ENCODE measurements around the gene ATG7.
"Not testable (repeated sequence)": the region's sequence is repeated elsewhere in the genome, so short reads cannot be mapped to it uniquely, and the experiment has no call there.

The ATG7 gene

DNA sequence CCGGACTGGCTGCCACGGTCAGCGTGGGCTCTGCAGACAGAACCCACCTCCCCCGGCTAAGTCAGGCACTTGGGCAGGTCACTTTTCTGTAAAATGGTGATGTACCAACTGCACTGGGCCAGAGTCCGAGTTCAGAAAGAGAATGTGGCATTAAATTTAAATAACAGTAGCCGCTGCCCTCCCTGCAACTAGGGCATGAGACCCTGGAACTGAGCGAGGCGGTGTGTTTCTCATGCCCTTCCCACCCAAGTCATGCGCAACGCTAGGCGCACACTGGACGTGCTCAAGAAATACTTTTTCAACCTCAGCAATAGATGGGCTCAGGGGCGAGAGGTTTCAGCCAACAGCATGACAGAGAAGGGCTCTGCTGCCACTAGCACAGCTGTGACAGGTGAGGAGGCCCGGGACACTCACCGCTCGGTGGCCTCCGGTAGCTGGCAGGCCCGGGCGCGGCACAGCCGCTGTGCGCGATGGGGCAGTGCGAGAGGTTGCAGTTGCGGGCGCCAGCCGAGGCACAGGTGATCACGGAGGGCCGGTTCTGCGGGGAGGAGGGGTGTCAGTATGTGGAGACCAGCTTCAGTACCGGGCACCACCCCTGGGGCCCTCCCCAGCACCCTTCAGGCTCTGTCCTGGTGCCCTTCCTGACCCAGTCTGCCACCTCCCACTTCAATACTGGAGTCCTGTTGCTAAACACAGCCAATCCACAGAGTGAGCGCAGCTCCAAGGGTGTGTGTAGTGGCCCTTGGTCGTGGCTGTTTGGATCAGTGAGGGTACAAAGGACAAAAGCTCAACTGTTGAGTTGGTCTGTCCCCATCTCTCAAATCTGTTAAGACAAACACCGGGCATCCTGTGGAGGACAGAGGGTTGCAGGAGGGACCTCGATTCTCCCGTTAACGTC, 287.0 kb downstream of the ATG7 start:
- DNase-seq, result no peak

DNA sequence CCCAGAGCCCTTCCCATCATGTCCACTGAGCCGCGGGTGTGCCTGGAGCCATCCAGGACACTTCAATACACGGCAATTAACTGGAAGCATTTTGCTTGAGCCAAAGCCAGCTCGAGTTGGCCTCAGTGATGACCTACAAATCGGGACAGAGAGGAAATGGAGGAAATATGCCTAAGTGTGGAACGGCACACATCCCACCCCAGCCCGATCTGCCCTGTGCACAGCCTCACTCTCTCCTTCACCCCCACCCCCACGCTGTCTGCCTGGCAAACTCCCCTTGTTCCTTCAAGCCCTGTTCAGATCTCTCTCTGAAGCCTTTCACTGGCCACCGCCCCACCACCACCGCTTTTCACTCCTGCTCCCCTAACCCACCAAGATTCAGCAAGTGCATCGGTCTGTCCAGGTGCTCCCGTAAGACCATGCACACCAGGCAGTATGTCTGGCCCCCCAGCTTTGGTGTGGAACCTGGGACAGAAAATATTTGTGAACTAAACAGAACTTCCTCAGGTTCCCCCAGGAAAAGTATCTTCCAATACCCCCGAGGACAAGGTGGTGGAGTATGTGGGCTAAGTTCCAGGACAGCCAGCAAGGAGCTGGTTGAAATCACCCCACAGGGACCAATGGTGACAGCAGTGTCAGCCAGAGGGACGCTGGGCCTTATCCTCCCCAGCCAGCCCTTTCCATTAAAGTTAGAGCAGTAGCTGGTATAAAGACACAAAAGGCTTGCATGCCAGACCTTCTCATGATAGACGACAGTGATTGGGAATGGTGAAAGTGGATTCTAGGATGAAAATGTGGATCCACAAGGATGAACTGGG, 287.8 kb downstream of the ATG7 start:
- DNase-seq, result no peak

DNA sequence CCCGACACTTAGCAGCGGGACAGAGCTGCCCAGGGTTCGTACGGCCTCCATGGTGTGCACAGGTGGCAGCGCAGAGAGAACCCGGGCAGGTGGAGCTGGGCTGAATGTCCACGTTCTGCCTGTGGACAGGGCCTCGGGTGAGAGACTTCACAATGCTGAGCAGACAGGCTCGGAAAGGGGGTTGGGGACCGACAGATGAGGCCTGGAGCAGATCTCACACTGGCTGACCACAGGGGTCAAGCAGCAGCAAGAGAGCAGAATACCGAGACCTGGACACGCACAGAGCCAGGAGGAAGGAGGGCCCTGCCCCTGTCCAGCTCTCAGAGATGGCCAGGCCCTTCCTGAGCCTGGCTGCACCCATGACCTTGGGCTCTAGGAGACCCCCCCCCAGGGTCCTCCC, 288.5 kb downstream of the ATG7 start:
- DNase-seq, result no peak

DNA sequence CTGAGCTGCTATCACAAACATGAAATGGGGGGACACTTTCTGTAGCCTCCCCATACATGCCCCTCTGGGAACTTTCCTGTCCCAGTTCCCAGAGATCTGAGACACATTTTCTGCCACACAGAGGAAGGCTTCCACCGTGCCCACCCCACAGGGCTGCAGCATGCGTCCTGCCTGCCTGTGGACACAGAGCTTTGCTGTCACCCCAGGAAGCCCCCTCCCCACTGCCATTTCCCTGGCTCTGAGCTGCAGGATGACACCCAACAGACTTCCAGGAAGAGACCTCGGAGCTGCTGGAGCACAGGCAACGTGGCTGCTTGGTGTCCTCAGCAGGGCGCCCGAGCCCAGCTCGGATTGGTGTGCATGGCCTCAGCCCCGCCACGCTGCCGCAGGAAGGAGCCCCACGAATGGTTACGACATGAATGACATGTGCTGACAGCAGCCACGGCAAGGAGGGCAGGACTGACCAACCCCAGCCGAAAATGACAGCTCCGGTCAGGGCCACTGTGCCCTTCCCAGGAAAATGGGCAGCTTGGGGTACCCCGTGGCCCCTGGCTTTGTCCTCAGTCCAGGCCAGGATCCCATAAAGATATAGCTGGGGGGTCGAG, 290.2 kb downstream of the ATG7 start:
- DNase-seq, result no peak

DNA sequence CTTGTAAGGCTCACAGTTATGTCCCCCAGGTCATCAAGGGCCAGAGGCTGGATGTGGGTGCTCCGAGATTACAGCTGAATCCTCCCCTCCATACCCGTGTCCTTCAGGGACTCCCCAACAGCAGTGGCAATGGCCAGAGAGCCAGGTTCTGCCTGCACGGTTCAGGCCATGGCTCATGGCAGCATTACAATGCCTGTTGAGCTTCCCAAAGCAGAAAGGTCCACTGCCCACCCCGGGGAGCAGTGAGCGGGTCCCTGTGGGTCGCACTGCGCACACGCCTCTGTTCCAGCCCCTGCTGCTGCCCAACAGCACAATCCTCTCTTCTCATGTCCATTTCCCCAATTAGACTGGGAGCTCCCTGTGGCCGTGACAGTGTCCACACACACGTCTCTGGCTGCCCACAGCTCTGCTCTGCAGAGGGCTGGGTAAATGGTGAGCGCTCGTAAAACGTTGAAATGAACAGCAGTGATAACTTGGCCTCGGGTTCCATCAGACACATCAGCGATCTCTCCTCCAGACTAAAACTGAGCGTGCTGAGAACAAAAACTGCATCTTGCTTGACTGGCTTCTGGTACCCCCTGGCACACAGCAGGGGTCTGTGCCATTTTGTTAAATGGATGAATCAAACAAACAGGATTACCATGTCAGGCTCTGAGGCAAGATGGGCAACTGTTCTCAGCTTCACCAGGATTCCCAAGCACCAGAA, 291.1 kb downstream of the ATG7 start:
- no peak for DNase-seq

DNA sequence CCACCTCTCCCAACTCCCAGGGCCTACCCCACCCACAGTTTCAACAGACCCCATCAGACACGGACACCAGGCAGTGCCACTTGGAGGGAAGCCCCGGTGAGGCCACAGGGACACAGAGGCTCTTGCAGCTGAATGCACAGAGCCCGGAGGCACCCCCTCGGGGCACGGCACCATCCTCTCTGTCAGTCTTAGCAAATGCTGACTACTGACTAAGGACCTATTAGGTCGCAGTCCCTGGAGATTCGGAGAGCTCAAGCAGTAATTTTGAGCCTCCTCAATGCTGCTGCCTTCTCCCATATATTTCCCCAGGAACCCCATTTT, 291.6 kb downstream of the ATG7 start:
- no peak for DNase-seq

DNA sequence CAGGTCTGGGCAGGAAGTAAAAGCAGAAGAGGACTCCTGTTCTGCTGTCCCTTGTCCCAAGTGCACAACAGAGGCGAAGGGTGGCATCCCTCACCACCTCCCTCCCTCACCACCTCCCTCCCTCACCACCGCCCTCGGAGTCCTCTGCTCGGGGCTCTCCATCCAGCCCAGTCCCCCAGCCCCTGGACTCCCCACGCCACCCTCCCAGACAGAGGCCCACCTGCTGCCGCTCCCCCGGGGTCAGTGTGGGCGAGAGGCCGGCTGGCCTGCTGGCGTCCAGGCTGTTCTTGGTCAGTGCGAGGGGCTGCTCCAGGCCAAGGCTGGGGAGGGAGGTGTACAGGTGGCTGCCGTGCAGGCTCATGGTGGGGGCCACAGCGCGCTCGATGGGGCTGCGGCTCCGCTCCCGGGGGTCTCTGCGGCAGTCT, 292.4 kb downstream of the ATG7 start:
- DNase-seq, result no peak

DNA sequence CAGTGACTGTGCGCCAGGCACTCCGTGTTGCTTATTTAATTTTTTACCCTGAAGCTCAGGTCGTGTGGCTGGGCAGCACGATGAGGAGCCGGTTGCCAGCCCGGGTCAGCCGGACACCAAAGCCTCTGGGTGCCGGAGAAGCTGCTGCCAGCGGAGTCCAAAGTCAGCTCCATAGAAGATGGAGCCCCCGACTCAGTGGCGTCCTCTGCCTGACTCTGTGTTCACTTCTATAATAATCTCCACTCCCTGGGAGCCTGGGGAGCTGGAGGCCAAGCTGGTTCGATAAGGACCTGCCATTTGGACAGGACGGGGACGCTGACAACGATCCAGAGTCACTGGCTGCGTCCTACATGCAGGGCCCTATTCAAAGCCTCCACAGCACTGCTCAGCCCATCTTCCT, 292.9 kb downstream of the ATG7 start:
- no peak for DNase-seq

DNA sequence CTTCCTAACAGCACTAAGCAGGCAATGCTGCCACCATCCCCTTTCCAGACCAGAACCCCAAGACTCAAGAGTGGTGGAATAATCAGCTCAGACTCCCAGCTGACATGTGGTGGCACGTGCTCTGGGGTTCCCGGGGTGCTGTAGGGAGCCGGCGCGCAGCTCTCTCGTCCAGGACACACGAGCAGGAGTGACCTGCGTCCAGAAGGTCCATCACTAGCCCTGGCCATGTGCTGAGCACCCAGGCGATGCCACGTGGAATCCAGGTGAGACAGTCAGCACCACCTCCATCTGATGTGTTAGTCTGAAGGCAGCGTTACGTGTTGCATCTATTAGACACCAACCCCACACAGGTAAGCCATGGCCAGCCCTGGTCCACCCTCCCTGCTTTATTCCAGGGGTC, 293.3 kb downstream of the ATG7 start:
- no peak for DNase-seq

DNA sequence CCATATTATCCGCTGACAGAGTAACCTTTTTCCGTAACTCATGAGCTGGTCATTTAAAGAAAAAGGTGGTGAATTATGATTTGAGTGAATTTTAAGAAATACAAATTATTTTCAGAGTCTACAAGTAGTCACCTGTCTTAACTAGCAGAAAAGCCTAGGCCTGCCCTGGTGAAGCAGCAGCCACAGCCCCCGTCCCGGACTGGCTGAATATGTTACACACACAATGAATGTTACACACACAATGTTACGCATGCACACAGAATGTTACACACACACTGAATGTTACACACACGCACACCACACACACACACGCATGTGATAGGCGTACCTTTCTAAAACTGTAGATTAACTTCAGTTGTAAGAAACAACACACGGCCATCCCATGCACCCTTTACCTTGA, 293.7 kb downstream of the ATG7 start:
- no peak for DNase-seq

DNA sequence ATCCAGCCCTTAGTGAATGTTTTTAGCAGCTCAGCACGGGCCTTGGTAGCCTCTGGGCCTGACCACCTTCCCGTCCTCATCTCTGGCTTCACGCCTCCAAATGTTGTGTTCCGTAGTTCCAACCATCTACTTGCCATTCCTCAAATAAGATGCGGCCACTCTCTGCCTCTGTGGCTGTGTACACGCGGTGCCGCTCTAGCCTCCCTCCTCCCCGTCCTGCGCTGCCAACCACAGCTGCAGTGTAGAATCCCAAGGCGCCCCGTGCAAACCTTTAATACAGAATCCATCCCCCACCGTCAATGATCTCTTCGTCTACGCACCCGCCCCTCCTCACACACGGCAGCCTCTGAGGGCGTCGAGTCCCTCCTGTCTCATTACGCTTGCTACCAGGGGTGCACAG, 294.3 kb downstream of the ATG7 start:
- no peak for DNase-seq

DNA sequence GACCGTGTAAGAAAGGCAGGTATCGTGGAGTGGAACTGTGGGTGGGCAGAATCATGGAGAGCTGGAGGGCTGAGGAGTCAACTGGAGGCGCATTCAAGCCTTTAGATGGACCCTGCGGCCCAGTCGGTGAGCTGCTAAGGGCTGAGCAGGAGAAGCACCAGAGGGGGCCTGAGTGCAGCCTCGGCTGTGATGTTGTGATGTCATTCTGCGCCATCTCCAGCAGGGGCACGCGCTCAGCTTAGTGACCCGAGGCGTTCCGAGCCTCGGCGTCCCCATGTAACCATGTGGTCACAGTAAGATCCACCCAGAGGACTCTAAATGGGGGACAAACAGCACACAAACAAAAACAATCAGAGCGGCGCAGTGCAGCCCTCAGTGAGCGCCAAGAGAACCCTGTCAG, 294.7 kb downstream of the ATG7 start:
- no peak for DNase-seq

DNA sequence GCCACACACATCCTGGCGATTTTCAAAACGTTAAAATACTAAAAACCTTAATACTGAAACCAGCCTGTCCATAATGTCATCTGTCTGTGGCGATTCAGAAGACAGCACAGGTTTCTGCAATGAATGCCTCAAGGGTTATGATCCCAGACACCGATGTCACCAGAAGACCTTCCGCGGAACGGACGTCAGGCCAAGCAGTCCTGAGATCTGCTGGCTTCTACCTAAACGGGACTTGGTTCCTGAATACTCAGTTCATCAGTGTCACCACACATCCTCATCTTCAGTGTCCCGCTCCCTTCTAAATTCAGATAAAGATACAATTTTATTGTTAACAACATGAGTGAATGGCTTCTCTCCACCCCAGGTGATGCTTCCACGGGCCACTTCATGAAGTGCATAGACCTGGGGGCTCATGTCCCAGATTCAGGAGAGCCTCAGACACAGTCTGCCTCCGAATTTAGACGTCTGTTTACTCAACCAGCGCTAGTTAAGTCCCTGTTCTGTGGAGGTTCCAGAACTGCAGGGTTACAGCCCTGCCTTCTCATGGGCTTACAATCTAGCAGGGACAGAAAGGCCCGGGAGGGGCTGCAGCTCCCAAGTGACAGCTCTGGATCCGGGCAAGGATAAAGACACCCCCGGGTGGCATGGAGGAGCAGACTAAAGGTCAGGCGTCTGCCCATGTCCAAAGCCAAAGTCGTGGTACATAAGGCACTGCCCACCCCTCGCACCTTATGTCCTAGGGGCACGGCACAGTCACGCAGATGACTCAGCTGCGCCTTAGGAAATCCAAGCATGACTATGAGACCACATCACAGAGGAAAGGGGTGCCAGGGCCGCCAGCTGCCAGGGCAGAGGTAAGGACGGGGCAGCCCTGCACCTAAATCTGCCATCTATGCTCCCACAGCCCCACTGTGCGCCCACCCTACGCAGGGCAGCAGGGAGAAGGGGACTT, 295.6 kb downstream of the ATG7 start:
- no peak for DNase-seq

DNA sequence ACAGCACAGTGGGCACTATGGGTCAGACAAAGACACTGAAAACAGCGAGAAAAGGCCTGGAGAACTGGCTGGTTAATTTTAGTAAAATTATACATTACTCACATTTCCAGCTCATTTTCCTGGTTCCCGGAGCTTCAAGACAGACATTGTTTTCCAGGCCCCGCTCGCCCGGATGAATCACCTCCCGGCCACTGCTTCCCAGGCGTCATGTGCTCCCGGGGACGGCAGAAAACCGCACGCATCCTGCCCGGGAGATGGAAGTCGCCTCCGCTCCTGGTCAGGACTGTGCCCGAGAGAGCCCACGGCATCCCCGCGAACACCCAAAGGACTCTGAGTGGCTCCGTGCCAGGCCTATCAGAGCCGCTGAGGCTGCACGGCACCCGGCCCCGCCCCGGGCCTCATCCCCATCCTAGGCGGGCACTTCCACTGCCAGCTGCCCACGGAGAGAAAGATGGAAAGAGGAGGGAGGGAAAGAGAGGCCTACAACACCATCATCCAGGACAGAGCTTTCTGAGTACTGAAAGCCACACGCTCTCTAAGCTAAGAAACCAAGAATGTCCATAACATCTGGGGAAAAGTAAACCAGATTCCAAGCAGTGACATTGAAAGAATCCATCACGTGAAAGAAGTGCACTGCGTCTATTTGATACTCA, 296.4 kb downstream of the ATG7 start:
- no peak for DNase-seq

DNA sequence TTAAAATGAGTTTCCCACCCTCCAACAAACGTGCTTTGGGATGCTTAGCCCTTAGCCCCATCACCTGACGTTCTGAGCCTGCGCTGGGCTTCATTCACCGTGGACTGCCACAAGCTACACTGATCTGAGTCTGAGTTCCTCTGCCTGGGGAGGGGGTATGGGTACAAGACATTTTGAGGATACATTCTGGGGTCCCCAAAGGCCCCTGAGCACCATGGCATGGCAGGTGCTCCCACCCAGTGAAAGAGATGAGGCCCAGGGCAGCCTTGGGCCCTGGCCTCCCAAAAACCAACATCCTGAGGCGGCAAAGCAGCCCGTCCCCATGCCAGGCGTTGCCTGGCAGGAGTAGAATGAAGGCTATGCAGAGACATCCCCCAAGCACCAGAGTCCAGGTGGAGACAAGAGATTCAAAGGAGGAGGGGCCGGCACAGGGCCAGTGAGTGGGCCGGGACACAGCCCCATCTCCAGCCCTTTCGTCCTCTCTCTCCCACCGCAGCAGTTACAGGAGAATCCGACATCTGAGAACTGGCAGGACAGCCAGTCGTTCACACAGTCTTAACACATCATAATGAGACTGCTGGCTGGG, 297.1 kb downstream of the ATG7 start:
- no peak for DNase-seq

DNA sequence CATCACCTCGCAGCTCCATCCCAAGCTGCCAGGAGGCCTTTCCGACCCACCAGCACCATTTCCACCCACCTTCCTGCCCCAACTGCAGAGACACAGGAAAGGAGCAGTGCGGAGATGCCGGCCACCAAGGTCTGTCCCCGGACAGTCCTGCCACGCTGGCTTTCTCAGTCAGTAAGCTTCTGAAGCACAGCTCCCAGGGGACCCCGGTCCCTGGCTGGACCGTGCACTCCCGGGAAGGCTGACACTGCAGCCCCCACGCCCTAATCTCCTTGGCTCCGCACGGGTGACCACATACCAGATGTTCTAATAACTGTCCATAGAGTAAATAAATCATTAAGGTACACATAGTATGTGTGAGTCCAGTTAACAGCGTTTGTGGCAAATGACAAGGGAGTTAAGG, 298.1 kb downstream of the ATG7 start:
- DNase-seq, result no peak

DNA sequence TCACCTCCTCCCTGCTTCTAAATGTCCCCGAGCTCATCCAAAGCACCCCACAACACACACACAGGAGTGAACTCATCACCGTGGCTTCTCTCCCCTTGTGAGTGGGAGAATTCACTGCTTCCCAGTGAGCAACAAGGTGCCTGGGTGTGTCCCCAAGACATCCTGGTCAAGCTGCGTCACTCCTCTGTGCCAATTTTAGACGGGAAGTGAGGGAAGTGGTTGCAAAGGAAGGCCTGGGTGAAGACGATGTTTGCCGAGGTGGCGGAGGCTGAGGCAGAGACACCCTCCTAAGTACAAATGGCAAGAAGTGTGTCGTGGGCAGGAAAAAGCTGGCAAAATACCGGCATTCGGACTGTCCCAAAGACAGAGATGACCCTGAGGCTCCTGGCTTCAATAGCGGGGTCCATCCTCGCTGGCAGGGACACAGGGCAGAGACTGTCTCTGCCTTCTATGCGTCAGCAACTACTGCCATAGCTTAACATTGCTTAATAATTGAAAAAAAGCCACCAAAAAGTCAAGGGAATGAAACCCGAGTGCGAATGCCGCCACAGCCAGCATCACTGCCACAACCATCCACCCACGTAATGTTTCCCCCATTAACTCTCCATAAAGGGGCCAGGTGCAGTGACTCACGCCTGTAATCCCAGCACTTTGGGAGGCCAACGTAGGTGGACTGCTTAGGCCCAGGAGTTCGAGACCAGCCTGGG, 298.7 kb downstream of the ATG7 start:
- no peak for DNase-seq

DNA sequence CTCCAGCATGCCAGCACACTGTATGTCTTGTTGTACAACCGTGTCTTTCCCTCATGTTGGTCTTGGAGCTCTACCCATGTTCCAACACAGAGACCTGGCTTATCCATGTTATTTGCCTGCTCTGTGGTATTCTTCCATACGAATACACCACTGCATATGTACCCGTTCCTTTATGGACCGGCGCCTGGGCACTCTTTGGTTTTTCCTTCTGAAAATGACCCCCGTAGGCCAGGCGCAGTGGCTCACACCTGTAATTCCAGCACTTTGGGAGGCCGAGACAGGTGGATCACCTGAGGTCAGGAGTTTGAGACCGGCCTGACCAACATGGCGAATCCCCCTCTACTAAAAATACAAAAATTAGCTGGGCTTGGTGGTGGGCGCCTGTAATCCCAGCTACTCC, 300.5 kb downstream of the ATG7 start:
- DNase-seq, result not testable (repeated sequence)

DNA sequence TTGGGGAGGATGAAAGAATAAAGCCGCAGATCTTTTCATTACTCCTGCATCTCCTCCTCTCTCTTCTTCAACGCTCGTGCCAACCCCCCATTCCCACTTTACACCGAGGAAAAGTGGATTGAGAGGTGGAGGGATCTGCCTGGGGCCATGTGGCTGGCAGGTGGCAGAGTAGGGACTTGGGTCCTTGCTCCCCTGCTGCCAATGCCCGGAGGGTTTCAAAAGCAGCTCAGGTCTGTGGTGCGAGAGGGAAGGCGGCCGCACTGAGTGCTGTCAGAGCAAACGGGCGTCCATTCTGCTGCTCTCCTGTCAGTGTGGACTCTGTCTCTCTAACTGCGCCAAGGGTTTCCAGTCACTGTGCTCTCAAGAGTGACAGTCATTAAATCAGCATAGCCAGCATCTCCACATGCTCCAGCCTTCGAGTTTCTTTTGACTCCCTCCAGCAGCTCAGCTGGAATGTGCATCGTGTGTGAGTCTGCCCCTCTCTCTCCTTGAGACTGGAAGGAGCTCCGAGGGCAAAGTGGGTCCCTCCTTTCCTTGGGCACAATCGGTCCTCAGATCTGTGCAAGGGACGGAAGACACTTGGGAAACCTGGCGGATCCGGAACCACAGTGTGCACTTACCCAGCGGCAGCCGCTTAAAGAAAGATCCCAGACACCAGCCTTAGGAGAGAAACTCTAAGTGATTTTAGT, 302.9 kb downstream of the ATG7 start:
- DNase-seq, result no peak

DNA sequence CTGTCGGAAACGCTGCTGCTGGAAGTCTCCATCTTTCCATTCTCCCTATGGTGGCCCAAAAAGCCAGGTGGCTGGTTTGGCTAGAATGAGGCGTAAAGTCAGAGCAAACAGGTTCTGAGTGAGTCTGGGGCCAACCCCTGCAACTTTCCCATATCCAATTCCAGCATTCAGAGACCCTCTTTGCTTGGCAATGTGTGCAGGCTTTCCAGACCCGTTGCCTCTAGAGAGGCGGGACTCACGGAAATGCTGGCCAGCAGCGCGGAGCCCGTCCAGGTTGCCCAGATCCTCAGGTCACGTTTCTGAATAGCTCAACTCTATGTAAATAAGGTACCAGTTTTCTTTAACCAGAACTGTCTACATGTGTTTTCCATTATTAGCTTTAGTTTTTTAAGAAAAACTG, 303.5 kb downstream of the ATG7 start:
- no peak for DNase-seq

Data from COR-L47 (cell line).